Activated T-cell treated with anti-CD3 and anti-CD28 coated beads for 24 hours (primary cell): Measurements from ENCODE around the gene KCNN4.

Source experiments
- DNase-seq: peaks from one replicate; pipeline ENCODE4 v3.0.0-alpha.2; 2020; ENCODE audit warnings: low read depth

KCNN4 gene

GRCh38 chr19:43748205-43748594, 32.6 kb downstream of the KCNN4 start:
- DNase-seq: no peak

- no peak for DNase-seq
Observed at GRCh38 chr19:43747557-43748204, 33.1 kb downstream of the KCNN4 start.

- DNase-seq: no peak
Observed at GRCh38 chr19:43743059-43743458, 37.7 kb downstream of the KCNN4 start.

- no peak for DNase-seq
Observed at GRCh38 chr19:43741075-43741825, 39.5 kb downstream of the KCNN4 start.

GRCh38 chr19:43739439-43740235, 41.1 kb downstream of the KCNN4 start:
- DNase-seq: no peak

GRCh38 chr19:43738780-43739211, 42.0 kb downstream of the KCNN4 start:
- DNase-seq: no peak

GRCh38 chr19:43735957-43736356, 44.8 kb downstream of the KCNN4 start:
- DNase-seq: no peak

- no peak for DNase-seq
Observed at GRCh38 chr19:43735013-43735412, 45.8 kb downstream of the KCNN4 start.

GRCh38 chr19:43731846-43732245, 48.9 kb downstream of the KCNN4 start:
- DNase-seq: no peak

- no peak for DNase-seq
Observed at GRCh38 chr19:43731346-43731745, 49.4 kb downstream of the KCNN4 start.

GRCh38 chr19:43729919-43730318, 50.9 kb downstream of the KCNN4 start:
- DNase-seq: no peak

GRCh38 chr19:43727593-43727853, 53.2 kb downstream of the KCNN4 start:
- DNase-seq: no peak

- no peak for DNase-seq
Observed at GRCh38 chr19:43726736-43727592, 53.8 kb downstream of the KCNN4 start.

- DNase-seq: no peak
Observed at GRCh38 chr19:43725468-43725867, 55.3 kb downstream of the KCNN4 start.

- no peak for DNase-seq
Observed at GRCh38 chr19:43724896-43725295, 55.9 kb downstream of the KCNN4 start.

GRCh38 chr19:43723588-43723987, 57.2 kb downstream of the KCNN4 start:
- DNase-seq: no peak

GRCh38 chr19:43721469-43722048, 59.2 kb downstream of the KCNN4 start:
- DNase-seq: no peak

GRCh38 chr19:43720936-43721335, 59.8 kb downstream of the KCNN4 start:
- no peak for DNase-seq

- no peak for DNase-seq
Observed at GRCh38 chr19:43719918-43720317, 60.9 kb downstream of the KCNN4 start.

- no peak for DNase-seq
Observed at GRCh38 chr19:43719378-43719868, 61.4 kb downstream of the KCNN4 start.

- no peak for DNase-seq
Observed at GRCh38 chr19:43718627-43719377, 62.0 kb downstream of the KCNN4 start.
